Measurements from ENCODE around the gene SH3RF3. TPM values are rescaled to one million over a fixed set of nuclear protein-coding genes. Genes with fewer than 3 reads are reported as not detected.

Gene SH3RF3
- total RNA-seq, 4 donors from 2014 or later: 2.2 to 6.1 (median 4.2) TPM

- 97% methylated on average over 9 of the region's 9 CpGs for WGBS
- no peak for TF ChIP-seq EP300 (IDR thresholded peaks at IDR 0.05)
- Histone ChIP-seq H3K4me3 (no peak overlapping the region), H3K9me3 (no peaks in the 10 kb centered on the region), H3K27ac (no peak overlapping the region), H3K36me3 (peaks cover 2% of the 10 kb centered on the region), H3K4me1 (peaks cover 5% of the 10 kb centered on the region), H3K27me3 (no peaks in the 10 kb centered on the region)
- DNase-seq (ENCODE audit: low spot score in 2 of 2): no peak
Measured at GRCh38 chr2:109397893-109398292, 268.9 kb downstream of the SH3RF3 start.

GRCh38 chr2:109398366-109399015 lies 269.5 kb downstream of the SH3RF3 start:
- 97% methylated on average over 22 of the region's 22 CpGs for WGBS
- peaks cover 5% of the 10 kb centered on the region for H3K4me1 ChIP-seq
- TF ChIP-seq EP300 (IDR thresholded peaks at IDR 0.05): no peak
- TF ChIP-seq POLR2AphosphoS5 (IDR thresholded peaks at IDR 0.05): no peak
- no peak for TF ChIP-seq POLR2A (IDR thresholded peaks at IDR 0.05)
- no peak for TF ChIP-seq CTCF (IDR thresholded peaks at IDR 0.05)
- no peak overlapping the region for H3K4me3 ChIP-seq
- H3K27ac ChIP-seq: no peak overlapping the region
- no peaks in the 10 kb centered on the region for H3K27me3 ChIP-seq
- no peaks in the 10 kb centered on the region for H3K9me3 ChIP-seq
- peaks cover 2% of the 10 kb centered on the region for H3K36me3 ChIP-seq
- DNase-seq (ENCODE audit: low spot score in 2 of 2): no peak

- Histone ChIP-seq H3K27ac (no peak overlapping the region), H3K27me3 (no peaks in the 10 kb centered on the region), H3K9me3 (no peaks in the 10 kb centered on the region), H3K4me1 (peaks cover 5% of the 10 kb centered on the region), H3K36me3 (peaks cover 2% of the 10 kb centered on the region), H3K4me3 (no peak overlapping the region)
- 78% methylated on average over 6 of the region's 6 CpGs for WGBS
- DNase-seq (ENCODE audit: low spot score in 2 of 2): no peak
- TF ChIP-seq POLR2AphosphoS5 (IDR thresholded peaks at IDR 0.05) (no peak), CTCF (IDR thresholded peaks at IDR 0.05) (no peak)
Measured at GRCh38 chr2:109399066-109399465, 270.1 kb downstream of the SH3RF3 start.

- H3K4me3 ChIP-seq: no peak overlapping the region
- peaks cover 2% of the 10 kb centered on the region for H3K36me3 ChIP-seq
- WGBS: 82% methylated on average over 7 of the region's 7 CpGs
- H3K27me3 ChIP-seq: no peaks in the 10 kb centered on the region
- no peaks in the 10 kb centered on the region for H3K9me3 ChIP-seq
- TF ChIP-seq POLR2AphosphoS5 (IDR thresholded peaks at IDR 0.05): no peak
- no peak for TF ChIP-seq POLR2A (IDR thresholded peaks at IDR 0.05)
- TF ChIP-seq CTCF (IDR thresholded peaks at IDR 0.05): no peak
- TF ChIP-seq EP300 (IDR thresholded peaks at IDR 0.05): no peak
- no peak overlapping the region for H3K27ac ChIP-seq
- DNase-seq (ENCODE audit: low spot score in 2 of 2): no peak
- H3K4me1 ChIP-seq: peaks cover 5% of the 10 kb centered on the region
Measured at GRCh38 chr2:109400102-109400501, 271.1 kb downstream of the SH3RF3 start.

- Histone ChIP-seq H3K27me3 (no peaks in the 10 kb centered on the region), H3K27ac (no peak overlapping the region), H3K4me1 (peaks cover 11% of the 10 kb centered on the region), H3K9me3 (no peaks in the 10 kb centered on the region), H3K4me3 (no peak overlapping the region), H3K36me3 (peaks cover 2% of the 10 kb centered on the region)
- 87% methylated on average over 2 of the region's 3 CpGs for WGBS
- TF ChIP-seq EP300 (IDR thresholded peaks at IDR 0.05): no peak
- TF ChIP-seq POLR2AphosphoS5 (IDR thresholded peaks at IDR 0.05): no peak
- no peak for TF ChIP-seq CTCF (IDR thresholded peaks at IDR 0.05)
- TF ChIP-seq POLR2A (IDR thresholded peaks at IDR 0.05): no peak
- DNase-seq (ENCODE audit: low spot score in 2 of 2): no peak
Measured at GRCh38 chr2:109401370-109401769, 272.4 kb downstream of the SH3RF3 start.

GRCh38 chr2:109402180-109402579 lies 273.2 kb downstream of the SH3RF3 start:
- Histone ChIP-seq H3K27me3 (no peaks in the 10 kb centered on the region), H3K9me3 (no peaks in the 10 kb centered on the region), H3K4me3 (no peak overlapping the region), H3K27ac (no peak overlapping the region), H3K4me1 (peaks cover 13% of the 10 kb centered on the region), H3K36me3 (peaks cover 2% of the 10 kb centered on the region)
- DNase-seq (ENCODE audit: low spot score in 2 of 2): no peak
- TF ChIP-seq POLR2AphosphoS5 (IDR thresholded peaks at IDR 0.05) (no peak), EP300 (IDR thresholded peaks at IDR 0.05) (no peak), CTCF (IDR thresholded peaks at IDR 0.05) (no peak), POLR2A (IDR thresholded peaks at IDR 0.05) (no peak)
- WGBS: no CpG with 5 or more reads among the region's 8 CpGs
